NCI-H774 (cell line): ENCODE measurements around the gene PHF2.
"Not testable (repeated sequence)": the region's sequence is repeated elsewhere in the genome, so short reads cannot be mapped to it uniquely, and the experiment has no call there.

Source experiments
- DNase-seq: peaks from one replicate; lab custom pipeline; 2025; lab: John Stamatoyannopoulos, UW

Gene PHF2

DNA sequence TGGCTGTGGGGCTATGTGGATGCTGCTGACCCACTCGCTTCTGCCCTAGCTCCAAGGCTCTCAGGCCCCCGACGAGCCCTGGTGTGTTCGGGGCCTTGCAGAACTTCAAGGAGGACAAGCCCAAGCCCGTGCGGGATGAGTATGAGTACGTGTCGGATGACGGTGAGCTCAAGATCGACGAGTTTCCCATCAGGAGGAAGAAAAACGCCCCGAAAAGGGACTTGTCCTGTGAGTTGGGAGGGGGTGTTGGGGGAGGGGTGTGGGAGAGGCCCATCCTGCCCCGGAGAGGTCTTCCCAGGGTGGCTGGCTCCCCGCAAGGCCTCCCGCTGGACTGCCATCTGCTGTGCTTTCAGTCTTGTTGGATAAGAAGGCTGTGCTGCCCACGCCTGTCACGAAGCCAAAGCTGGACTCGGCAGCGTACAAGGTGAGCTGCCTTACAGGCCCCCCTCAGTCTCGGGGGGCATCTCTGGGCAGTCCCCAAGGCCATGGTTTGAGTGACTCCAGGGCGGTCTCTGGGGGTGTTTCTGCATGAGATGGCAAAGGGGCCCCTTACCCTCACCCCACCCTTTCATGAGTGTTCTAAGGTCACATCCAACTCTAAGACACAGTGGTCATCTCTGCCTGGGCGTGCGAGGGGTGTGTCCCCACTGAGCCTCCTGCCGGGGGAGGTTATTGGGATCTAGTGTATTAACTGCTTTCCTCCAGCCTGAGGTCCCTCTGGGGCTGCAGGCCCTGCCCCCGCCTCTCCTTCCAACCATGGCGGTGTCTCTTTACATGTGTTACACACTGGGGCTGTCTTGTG is 89.5 kb downstream of the PHF2 start:
- no peak for DNase-seq

- not testable (repeated sequence) for DNase-seq
These were observed 90.0 kb downstream of the PHF2 start for GRCh38 chr9:93666439-93666784.

- DNase-seq = no peak
These were observed 90.6 kb downstream of the PHF2 start for GRCh38 chr9:93667006-93667405.

- DNase-seq = no peak
These were observed 91.2 kb downstream of the PHF2 start for GRCh38 chr9:93667627-93668026.

GRCh38 chr9:93668261-93668871 is 92.0 kb downstream of the PHF2 start:
- DNase-seq = no peak

GRCh38 chr9:93669116-93669957 is 93.0 kb downstream of the PHF2 start:
- no peak for DNase-seq

GRCh38 chr9:93669958-93670207 is 93.5 kb downstream of the PHF2 start:
- DNase-seq = no peak

- DNase-seq = no peak
These were observed 94.0 kb downstream of the PHF2 start for GRCh38 chr9:93670208-93671019.

GRCh38 chr9:93671020-93671338 is 94.6 kb downstream of the PHF2 start:
- no peak for DNase-seq

- not testable (repeated sequence) for DNase-seq
These were observed 96.1 kb downstream of the PHF2 start for GRCh38 chr9:93672330-93673020.

DNA sequence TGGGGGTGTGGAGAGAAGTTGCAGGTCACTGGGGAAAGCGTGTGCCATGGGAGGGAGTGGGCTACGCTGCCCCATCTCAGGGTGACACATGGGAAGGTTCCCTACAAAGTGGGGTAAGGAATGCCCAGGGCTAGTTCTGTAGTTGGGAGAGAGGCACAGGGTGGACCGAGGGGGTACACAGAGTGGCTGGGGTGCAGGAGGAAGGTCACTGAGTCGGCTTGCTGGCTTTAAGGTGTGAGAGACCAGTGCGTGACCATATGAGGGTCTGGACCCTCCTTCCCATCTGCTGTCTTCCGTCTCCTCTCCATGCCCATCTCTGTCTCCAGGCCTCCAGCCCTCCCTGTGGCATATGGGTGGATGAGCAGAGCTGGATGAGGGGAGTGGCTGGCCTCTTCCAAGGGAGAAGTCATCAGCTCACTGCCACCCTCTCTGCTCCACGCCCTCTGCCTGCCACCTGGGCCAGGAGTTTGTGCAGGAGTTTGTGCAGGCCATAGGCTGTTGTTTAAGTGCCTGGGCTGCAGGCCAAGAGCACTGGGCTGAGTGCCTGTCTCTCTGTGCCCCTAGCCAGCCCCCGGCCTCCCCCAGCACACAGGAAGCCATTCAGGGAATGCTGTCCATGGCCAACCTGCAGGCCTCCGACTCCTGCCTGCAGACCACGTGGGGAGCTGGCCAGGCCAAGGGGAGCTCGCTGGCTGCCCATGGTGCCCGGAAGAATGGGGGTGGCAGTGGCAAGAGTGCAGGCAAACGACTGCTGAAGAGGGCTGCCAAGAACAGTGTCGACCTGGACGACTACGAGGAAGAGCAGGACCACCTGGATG is 96.8 kb downstream of the PHF2 start:
- DNase-seq = no peak

DNA sequence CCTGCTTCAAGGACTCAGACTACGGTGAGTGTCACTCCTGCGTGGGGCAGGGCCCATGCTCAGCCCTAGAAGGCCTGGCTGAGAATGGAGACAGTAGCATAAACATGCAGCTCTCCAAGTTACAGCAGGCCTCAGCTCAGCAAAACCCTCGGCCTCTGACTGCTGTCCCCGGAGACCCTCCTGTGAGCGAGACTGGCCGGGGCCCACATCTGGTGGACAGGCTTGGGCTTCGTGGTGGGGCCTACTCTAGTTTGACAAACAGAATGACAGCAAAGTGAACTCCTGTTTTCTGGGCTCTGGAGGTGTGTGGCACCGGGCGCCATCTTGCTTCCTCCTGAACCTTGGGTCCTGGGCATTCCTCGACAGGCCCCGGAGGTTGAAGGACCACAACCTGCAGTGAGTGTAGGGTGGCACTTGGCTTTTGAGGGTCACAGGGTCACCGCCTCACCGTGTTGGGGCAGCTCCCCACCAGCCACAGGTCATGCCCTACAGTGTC is 97.5 kb downstream of the PHF2 start:
- DNase-seq = no peak

GRCh38 chr9:93674580-93675335 is 98.4 kb downstream of the PHF2 start:
- DNase-seq = no peak

DNA sequence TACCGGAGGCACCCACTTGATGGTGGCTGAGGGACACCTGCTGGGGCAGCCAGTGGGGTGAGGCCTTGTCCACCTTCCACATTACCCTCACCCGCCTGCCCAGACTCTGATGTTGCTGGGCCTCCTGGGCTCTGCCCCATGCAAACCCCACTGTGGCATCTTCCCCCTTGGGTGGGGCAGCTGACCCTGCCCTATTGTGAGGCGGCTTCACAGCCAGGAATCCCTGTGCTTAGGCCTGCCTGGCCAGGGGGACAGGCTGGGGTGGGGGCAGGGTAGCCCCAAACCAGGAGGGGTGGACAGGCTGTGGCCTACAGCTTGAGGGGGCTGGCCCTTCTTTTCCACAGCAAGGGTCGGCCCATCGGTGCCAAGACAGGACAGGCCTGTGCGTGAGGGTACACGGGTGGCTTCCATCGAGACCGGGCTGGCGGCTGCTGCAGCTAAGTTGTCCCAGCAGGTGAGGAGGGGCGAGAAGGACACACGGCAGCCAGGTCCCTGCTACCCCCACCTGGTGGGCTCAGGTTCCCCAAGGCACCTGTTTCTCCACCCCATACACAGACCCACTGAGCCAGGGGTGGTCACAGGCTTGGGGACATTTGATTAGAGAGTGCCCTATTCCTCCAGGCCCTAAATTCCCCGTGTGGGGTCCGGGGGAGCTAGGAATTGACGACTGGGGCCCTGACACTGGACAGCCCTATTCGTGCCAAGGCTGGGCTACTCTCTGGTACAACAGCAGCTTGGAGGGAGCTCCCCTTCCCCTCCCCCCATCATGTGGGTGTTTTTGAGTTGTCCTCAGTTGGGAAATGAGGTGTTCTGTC is 99.2 kb downstream of the PHF2 start:
- DNase-seq = no peak

DNA sequence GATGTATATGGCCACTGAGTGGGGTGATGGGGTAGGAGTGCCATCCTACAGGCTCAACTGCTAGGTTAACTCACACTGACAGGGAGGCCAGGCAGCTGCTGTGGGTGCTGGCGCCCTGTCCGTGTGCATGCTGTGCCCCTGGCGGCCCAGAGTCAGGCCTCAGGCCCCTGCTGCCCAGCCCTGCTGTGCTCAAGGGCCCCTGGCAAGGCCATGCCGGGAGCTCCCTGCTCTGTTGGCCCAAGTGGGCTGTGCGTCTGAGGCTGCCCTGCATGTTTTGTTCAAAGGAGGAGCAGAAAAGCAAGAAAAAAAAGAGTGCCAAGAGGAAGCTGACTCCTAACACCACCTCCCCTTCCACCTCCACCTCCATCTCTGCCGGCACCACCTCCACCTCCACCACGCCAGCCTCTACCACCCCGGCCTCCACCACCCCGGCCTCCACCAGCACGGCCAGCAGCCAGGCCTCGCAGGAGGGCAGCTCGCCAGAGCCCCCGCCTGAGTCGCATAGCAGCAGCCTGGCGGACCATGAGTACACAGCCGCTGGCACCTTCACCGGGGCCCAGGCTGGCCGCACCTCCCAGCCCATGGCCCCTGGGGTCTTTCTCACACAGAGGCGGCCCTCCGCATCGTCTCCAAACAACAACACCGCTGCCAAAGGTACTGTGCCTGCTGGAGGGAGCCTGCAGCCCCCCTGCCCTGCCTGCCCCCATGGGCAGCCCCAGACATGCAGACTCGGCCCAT is 100.1 kb downstream of the PHF2 start:
- no peak for DNase-seq

- DNase-seq = no peak
These were observed 100.7 kb downstream of the PHF2 start for GRCh38 chr9:93677048-93677571.

- DNase-seq = no peak
These were observed 101.3 kb downstream of the PHF2 start for GRCh38 chr9:93677641-93678136.
